Sigmoid colon (tissue), 4 donors: ENCODE data around the gene AQP10.
"Not testable (repeated sequence)": the region's sequence is repeated elsewhere in the genome, so short reads cannot be mapped to it uniquely, and the experiment has no call there.

Source experiments
- CTCF ChIP-seq, 4 experiments: fragments of 450-650 bp in 3 of 4; fragments of 200-600 bp in 1 of 4; IDR thresholded peaks; one replicate each; pipeline ENCODE4 v1.5.1; 2016 to 2019; ENCODE audit warnings: antibody characterized with exemption in 4 of 4, mild to moderate bottlenecking in 3 of 4, moderate library complexity in 2 of 4
- EP300 ChIP-seq, 4 donors: sonication (generic); formaldehyde crosslinking; IDR thresholded peaks; one replicate each; pipeline ENCODE4 v1.6.1; 2017; ENCODE audit warnings: antibody characterized with exemption in 4 of 4
- POLR2A ChIP-seq, 2 donors: fragments of 450-650 bp; IDR thresholded peaks; one replicate each; pipeline ENCODE4 v1.6.1; 2016; ENCODE audit warnings: antibody characterized with exemption in 2 of 2, mild to moderate bottlenecking in 2 of 2, moderate library complexity in 2 of 2
- POLR2AphosphoS5 ChIP-seq, 4 donors: sonication (generic); formaldehyde crosslinking; IDR thresholded peaks; one replicate each; pipeline ENCODE4 v1.6.1; 2017; ENCODE audit warnings: antibody characterized with exemption in 4 of 4

- not testable (repeated sequence) for TF ChIP-seq CTCF, EP300, POLR2AphosphoS5, POLR2A (IDR thresholded peaks at IDR 0.05)
Observed at GRCh38 chr1:154314226-154314625, 6.7 kb upstream of the AQP10 start.
